ENCODE data around the gene UCK2.

UCK2 gene

GRCh38 chr1:165826565-165827267 is 698 bp upstream of the UCK2 start:
- no peak for TF ChIP-seq CTCF (IDR thresholded peaks at IDR 0.05; ENCODE audit: low read depth, low read length)
- DNase-seq (ENCODE audit: low read depth in 2 of 2), result no peak
- H3K4me3 ChIP-seq (replicated peaks in 1 of 2; ENCODE audit: low read depth in 2 of 2, low read length in 2 of 2), result peak overlapping the region; percentile 80 to 86

- peak in 1 of 2 donors; percentile 38 for DNase-seq (ENCODE audit: low read depth in 2 of 2)
- TF ChIP-seq CTCF (IDR thresholded peaks at IDR 0.05; ENCODE audit: low read depth, low read length), result no peak
- H3K4me3 ChIP-seq (replicated peaks in 1 of 2; ENCODE audit: low read depth in 2 of 2, low read length in 2 of 2), result peak overlapping the region; percentile 80 to 86
Observed at GRCh38 chr1:165828103-165828668, 772 bp downstream of the UCK2 start.

GRCh38 chr1:165828669-165829329 is 1.4 kb downstream of the UCK2 start:
- no peak for TF ChIP-seq CTCF (IDR thresholded peaks at IDR 0.05; ENCODE audit: low read depth, low read length)
- H3K4me3 ChIP-seq (replicated peaks in 1 of 2; ENCODE audit: low read depth in 2 of 2, low read length in 2 of 2), result peak overlapping the region; percentile 80 to 86
- DNase-seq (ENCODE audit: low read depth in 2 of 2), result peak; percentile 86

GRCh38 chr1:165829888-165830287 is 2.5 kb downstream of the UCK2 start:
- peak overlapping the region in 1 of 2 donors; percentile 86 for H3K4me3 ChIP-seq (replicated peaks in 1 of 2; ENCODE audit: low read depth in 2 of 2, low read length in 2 of 2)
- no peak for TF ChIP-seq CTCF (IDR thresholded peaks at IDR 0.05; ENCODE audit: low read depth, low read length)
- no peak for DNase-seq (ENCODE audit: low read depth in 2 of 2)

GRCh38 chr1:165831146-165831545 is 3.7 kb downstream of the UCK2 start:
- no peak for TF ChIP-seq CTCF (IDR thresholded peaks at IDR 0.05; ENCODE audit: low read depth, low read length)
- no peak for DNase-seq (ENCODE audit: low read depth in 2 of 2)
- no peak overlapping the region for H3K4me3 ChIP-seq (replicated peaks in 1 of 2; ENCODE audit: low read depth in 2 of 2, low read length in 2 of 2)

- H3K4me3 ChIP-seq (replicated peaks in 1 of 2; ENCODE audit: low read depth in 2 of 2, low read length in 2 of 2), result no peak overlapping the region
- no peak for DNase-seq (ENCODE audit: low read depth in 2 of 2)
Observed at GRCh38 chr1:165832902-165833301, 5.5 kb downstream of the UCK2 start.

More at GRCh38 chr1:165832902-165833301, 5.5 kb downstream of the UCK2 start:
- no peak for TF ChIP-seq CTCF (IDR thresholded peaks at IDR 0.05; ENCODE audit: low read depth, low read length)

All from cardiac fibroblast (primary cell).